ENCODE results near the gene CHCHD10.

Gene CHCHD10

GRCh38 chr22:23778577-23778900 lies 10.8 kb upstream of the CHCHD10 start:
- H3K4me3 ChIP-seq (ENCODE audit: control insufficient read depth, low read depth, low read length) = no peak overlapping the region
- TF ChIP-seq CTCF (IDR thresholded peaks at IDR 0.05; ENCODE audit: control insufficient read depth, insufficient read depth, low read depth, low read length, missing control alignments) = no peak
- DNase-seq (ENCODE audit: low read depth) = no peak

GRCh38 chr22:23777776-23778576 lies 10.2 kb upstream of the CHCHD10 start:
- no peak overlapping the region for H3K4me3 ChIP-seq (ENCODE audit: control insufficient read depth, low read depth, low read length)
- no peak for TF ChIP-seq CTCF (IDR thresholded peaks at IDR 0.05; ENCODE audit: control insufficient read depth, insufficient read depth, low read depth, low read length, missing control alignments)
- no peak for DNase-seq (ENCODE audit: low read depth)

- no peak overlapping the region for H3K4me3 ChIP-seq (ENCODE audit: control insufficient read depth, low read depth, low read length)
- no peak for TF ChIP-seq CTCF (IDR thresholded peaks at IDR 0.05; ENCODE audit: control insufficient read depth, insufficient read depth, low read depth, low read length, missing control alignments)
- DNase-seq (ENCODE audit: low read depth) = no peak
These were observed 8.1 kb upstream of the CHCHD10 start for GRCh38 chr22:23775779-23776375.

GRCh38 chr22:23774922-23775436 lies 7.2 kb upstream of the CHCHD10 start:
- H3K4me3 ChIP-seq (ENCODE audit: control insufficient read depth, low read depth, low read length) = no peak overlapping the region
- no peak for DNase-seq (ENCODE audit: low read depth)
- no peak for TF ChIP-seq CTCF (IDR thresholded peaks at IDR 0.05; ENCODE audit: control insufficient read depth, insufficient read depth, low read depth, low read length, missing control alignments)

GRCh38 chr22:23774114-23774921 lies 6.5 kb upstream of the CHCHD10 start:
- no peak overlapping the region for H3K4me3 ChIP-seq (ENCODE audit: control insufficient read depth, low read depth, low read length)
- DNase-seq (ENCODE audit: low read depth) = no peak
- no peak for TF ChIP-seq CTCF (IDR thresholded peaks at IDR 0.05; ENCODE audit: control insufficient read depth, insufficient read depth, low read depth, low read length, missing control alignments)

- H3K4me3 ChIP-seq (ENCODE audit: control insufficient read depth, low read depth, low read length) = peak overlapping the region; percentile 36
- no peak for DNase-seq (ENCODE audit: low read depth)
- no peak for TF ChIP-seq CTCF (IDR thresholded peaks at IDR 0.05; ENCODE audit: control insufficient read depth, insufficient read depth, low read depth, low read length, missing control alignments)
These were observed 5.8 kb upstream of the CHCHD10 start for GRCh38 chr22:23773483-23774113.
